GM12874 (cell line): ENCODE measurements around the gene OR2T3.
"Not testable (repeated sequence)": the region's sequence is repeated elsewhere in the genome, so short reads cannot be mapped to it uniquely, and the experiment has no call there.

Source experiments
- TF ChIP-seq, protein P1 (sequence below): IDR thresholded peaks from 2 replicates; pipeline ENCODE4 v1.5.1; 2011; ENCODE audit warnings: low read depth, mild to moderate bottlenecking, control low read depth, low read length, moderate library complexity; ENCODE audit not compliant: insufficient read depth

Gene OR2T3, protein sequence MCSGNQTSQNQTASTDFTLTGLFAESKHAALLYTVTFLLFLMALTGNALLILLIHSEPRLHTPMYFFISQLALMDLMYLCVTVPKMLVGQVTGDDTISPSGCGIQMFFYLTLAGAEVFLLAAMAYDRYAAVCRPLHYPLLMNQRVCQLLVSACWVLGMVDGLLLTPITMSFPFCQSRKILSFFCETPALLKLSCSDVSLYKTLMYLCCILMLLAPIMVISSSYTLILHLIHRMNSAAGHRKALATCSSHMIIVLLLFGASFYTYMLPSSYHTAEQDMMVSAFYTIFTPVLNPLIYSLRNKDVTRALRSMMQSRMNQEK

DNA sequence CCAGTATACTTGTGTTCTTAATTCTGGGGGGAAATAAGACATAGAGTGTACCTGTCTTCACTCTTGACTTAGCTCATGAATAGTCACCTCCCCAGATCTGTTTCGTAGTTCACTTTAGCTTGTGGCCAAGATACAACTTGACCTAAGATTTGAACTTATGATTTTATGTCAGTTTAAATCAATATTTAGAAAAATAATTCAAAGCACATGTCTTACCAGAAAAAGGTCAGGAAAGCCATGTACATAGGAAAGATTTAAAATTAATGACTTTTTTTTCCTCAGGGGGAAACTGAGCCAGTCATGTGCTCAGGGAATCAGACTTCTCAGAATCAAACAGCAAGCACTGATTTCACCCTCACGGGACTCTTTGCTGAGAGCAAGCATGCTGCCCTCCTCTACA, at the start of gene OR2T3:
Gene OR2T3, plus strand, starts transcription at position 301 of the 400 bp plus-strand sequence. Its CDS starts 0 bp downstream, at position 301.
- TF ChIP-seq, protein P1, sequence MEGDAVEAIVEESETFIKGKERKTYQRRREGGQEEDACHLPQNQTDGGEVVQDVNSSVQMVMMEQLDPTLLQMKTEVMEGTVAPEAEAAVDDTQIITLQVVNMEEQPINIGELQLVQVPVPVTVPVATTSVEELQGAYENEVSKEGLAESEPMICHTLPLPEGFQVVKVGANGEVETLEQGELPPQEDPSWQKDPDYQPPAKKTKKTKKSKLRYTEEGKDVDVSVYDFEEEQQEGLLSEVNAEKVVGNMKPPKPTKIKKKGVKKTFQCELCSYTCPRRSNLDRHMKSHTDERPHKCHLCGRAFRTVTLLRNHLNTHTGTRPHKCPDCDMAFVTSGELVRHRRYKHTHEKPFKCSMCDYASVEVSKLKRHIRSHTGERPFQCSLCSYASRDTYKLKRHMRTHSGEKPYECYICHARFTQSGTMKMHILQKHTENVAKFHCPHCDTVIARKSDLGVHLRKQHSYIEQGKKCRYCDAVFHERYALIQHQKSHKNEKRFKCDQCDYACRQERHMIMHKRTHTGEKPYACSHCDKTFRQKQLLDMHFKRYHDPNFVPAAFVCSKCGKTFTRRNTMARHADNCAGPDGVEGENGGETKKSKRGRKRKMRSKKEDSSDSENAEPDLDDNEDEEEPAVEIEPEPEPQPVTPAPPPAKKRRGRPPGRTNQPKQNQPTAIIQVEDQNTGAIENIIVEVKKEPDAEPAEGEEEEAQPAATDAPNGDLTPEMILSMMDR = not testable (repeated sequence)

DNA sequence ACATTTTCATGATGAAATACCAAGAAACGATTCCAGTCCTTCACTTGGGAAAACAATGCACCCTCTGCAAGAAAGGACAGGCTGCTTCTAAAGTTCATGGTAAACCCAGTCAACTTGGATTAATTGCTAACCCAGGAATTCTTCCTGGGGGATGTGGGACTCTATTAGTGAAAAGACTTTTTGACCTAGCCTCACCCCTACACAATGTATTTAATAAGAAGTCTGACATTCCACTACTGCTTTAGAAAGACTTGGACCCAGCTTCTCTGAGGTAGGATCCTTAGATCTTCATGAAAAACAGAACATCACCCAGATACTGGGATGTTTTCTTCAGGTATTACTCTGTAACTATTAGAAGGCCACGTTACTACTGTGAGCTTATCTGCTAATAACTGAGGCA, 27.8 kb upstream of the OR2T3 start, which contains the start of gene OR2T2:
Gene OR2T2, plus strand, starts transcription at position 239 of the 400 bp plus-strand sequence. CDS start 7,161 bp downstream, outside the sequence.
- TF ChIP-seq, protein P1 = not testable (repeated sequence)

DNA sequence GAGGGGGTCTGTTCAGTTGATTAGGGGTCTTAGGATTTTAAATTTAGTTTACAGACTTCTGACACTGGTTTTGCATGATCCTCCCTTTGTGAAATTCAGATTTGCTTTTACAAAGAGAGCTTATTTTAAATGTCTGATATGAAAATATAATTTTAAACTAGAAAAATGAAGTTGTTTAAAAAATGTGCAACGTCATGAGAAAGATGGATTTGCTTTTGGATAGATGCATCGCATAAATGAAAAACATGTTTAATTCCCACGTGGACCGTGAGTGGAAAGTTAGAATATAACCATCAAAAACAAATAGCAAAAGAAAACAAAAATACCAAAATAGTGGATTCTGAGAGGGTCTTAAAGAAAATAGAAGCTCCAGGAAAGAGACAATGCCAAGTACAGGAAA, 2.0 kb upstream of the OR2T3 start:
- TF ChIP-seq, protein P1 = no peak

DNA sequence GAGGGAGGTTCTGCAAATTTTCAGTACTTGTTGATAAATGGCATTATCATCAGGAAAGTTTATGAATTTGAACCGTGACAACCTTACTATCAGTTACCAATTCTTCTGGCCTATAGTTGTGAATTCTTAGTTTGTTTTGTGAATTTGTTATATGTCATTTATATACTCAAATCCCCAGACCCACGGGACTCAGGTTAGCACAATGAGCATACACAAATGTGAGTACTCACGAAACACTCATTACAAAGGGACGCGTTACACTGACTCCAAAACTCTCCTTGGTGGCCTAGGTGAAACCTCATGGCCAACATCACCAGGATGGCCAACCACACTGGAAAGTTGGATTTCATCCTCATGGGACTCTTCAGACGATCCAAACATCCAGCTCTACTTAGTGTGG, 15.1 kb downstream of the OR2T3 start, which contains the start of gene OR2T5:
Gene OR2T5, plus strand, starts transcription at position 301 of the 400 bp plus-strand sequence. Its CDS starts 0 bp downstream, at position 301.
- TF ChIP-seq, protein P1 = not testable (repeated sequence)

DNA sequence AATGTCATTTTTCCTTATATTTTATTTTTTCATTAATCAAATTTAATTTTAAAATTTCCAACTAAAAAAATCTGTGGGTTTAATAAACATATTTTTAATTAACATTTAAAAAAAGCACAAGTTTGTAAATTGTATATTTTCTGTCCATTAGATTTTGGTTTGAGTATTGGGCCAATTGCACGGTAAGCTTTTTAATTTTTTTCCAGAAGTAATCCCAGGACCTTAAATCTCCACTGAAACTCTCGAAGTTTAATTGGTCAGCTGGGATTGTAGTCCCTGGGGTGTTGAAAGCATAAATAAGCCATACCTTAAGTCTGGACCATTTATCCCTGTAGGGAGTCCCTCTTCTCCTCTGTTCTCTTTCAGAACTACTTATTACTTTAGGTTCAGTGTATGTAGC, 34.6 kb downstream of the OR2T3 start, which contains the start of gene OR2G6:
Gene OR2G6, plus strand, starts transcription at position 301 of the 400 bp plus-strand sequence. CDS start 13,574 bp downstream, outside the sequence.
- TF ChIP-seq, protein P1 = not testable (repeated sequence)

DNA sequence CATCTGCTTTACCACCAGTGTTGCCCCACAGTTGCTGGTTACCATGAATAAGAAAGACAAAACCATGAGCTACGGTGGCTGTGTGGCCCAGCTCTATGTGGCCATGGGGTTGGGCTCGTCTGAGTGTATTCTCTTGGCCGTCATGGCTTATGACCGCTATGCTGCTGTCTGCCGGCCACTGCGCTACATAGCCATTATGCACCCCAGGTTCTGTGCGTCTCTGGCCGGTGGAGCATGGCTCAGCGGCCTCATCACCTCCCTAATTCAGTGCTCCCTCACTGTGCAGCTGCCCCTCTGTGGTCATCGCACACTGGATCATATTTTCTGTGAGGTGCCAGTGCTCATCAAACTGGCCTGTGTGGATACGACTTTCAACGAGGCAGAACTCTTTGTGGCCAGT, 48.7 kb downstream of the OR2T3 start:
- TF ChIP-seq, protein P1 = no peak
